SK-N-SH (cell line): ENCODE results near the gene RAC2. TPM values are rescaled to one million over a fixed set of nuclear protein-coding genes. Genes with fewer than 3 reads are reported as not detected.
A peak's percentile ranks its signal among the peaks of the same experiment; 100 is the strongest.
"Not testable (repeated sequence)": the region's sequence is repeated elsewhere in the genome, so short reads cannot be mapped to it uniquely, and the experiment has no call there.

Experiments
- CTCF ChIA-PET: fragments of 300-600, 350-600 bp; formaldehyde crosslinking; extraction: SDS; loops from one replicate; lab custom pipeline; 2021; lab: Yijun Ruan, JAX
- POLR2A ChIA-PET: fragments of 350-600 bp; sonication (Branson Sonifier 250); formaldehyde crosslinking; extraction: SDS; loops from one replicate; lab custom pipeline; 2020; ENCODE audit warnings: antibody characterized with exemption, inconsistent platforms; lab: Yijun Ruan, JAX
- DNase-seq: peaks from one replicate; pipeline ENCODE4 v3.0.0; 2012
- H2AFZ ChIP-seq: fragments of 200-600 bp; sonication (generic); 2 replicates; pipeline ENCODE4 v1.8.1; 2016; ENCODE audit warnings: antibody characterized with exemption, mild to moderate bottlenecking, low read depth
- H3F3A ChIP-seq: fragments of 200-600 bp; sonication (generic); replicated peaks from 2 replicates; pipeline ENCODE3; 2016; ENCODE audit warnings: antibody characterized with exemption, mild to moderate bottlenecking; ENCODE audit not compliant: insufficient read depth
- H3K27ac ChIP-seq, 2 experiments: fragments of 200-500 bp in 1 of 2; fragments of 200-600 bp in 1 of 2; sonication (Bioruptor generic) in 1 of 2; sonication (generic), shearing (Covaris generic) in 1 of 2; 2 replicates each; pipeline versions ENCODE4 v1.5.1 to v1.6.1; 2014 to 2016; ENCODE audit warnings: low read depth in 2 of 2, inconsistent platforms in 1 of 2, low read length in 1 of 2, mild to moderate bottlenecking in 1 of 2, mixed read lengths in 1 of 2
- H3K27me3 ChIP-seq: fragments of 200-600 bp; sonication (generic), shearing (Covaris generic); 2 replicates; pipeline ENCODE4 v1.6.1; 2016; ENCODE audit warnings: mixed run types; ENCODE audit not compliant: insufficient read depth
- H3K36me3 ChIP-seq, 2 experiments: fragments of 200-500 bp in 1 of 2; fragments of 200-600 bp in 1 of 2; sonication (Bioruptor generic) in 1 of 2; sonication (generic) in 1 of 2; replicated peaks in 1 of 2; 2 replicates each; pipeline versions ENCODE3 to v1.5.1; 2014 to 2016; ENCODE audit warnings: low read length in 1 of 2, mild to moderate bottlenecking in 1 of 2; ENCODE audit not compliant: insufficient read depth in 2 of 2, control insufficient read depth in 1 of 2
- H3K4me1 ChIP-seq, 2 experiments: fragments of 200-500 bp in 1 of 2; fragments of 200-600 bp in 1 of 2; sonication (Bioruptor generic) in 1 of 2; sonication (generic), shearing (Covaris generic) in 1 of 2; 2 replicates each; pipeline versions ENCODE4 v1.5.1 to v1.6.1; 2014 to 2016; ENCODE audit warnings: low read depth in 1 of 2, low read length in 1 of 2, mixed run types in 1 of 2; ENCODE audit not compliant: insufficient read depth in 2 of 2, control insufficient read depth in 1 of 2
- H3K4me2 ChIP-seq: fragments of 200-600 bp; sonication (generic), shearing (Covaris generic); 2 replicates; pipeline ENCODE4 v1.6.1; 2017; ENCODE audit warnings: mixed run types
- H3K4me3 ChIP-seq, 2 experiments: fragments of 200-500 bp in 1 of 2; fragments of 200-600 bp in 1 of 2; sonication (Bioruptor generic) in 1 of 2; sonication (generic), shearing (Covaris generic) in 1 of 2; 2 replicates each; pipeline versions ENCODE4 v1.5.1 to v1.8.1; 2014 to 2016; ENCODE audit warnings: low read depth in 2 of 2, inconsistent platforms in 1 of 2, low read length in 1 of 2, mild to moderate bottlenecking in 1 of 2, mixed read lengths in 1 of 2, moderate library complexity in 1 of 2
- H3K79me2 ChIP-seq: fragments of 200-600 bp; sonication (generic); 2 replicates; pipeline ENCODE4 v1.8.1; 2017; ENCODE audit warnings: mild to moderate bottlenecking; ENCODE audit not compliant: insufficient read depth
- H3K9ac ChIP-seq: fragments of 200-600 bp; sonication (generic); 2 replicates; pipeline ENCODE4 v1.6.1; 2017; ENCODE audit warnings: mixed run types
- H3K9me2 ChIP-seq: fragments of 200-600 bp; sonication (generic); 2 replicates; pipeline ENCODE4 v1.6.1; 2017; ENCODE audit warnings: mixed run types
- H3K9me3 ChIP-seq: fragments of 200-600 bp; sonication (generic); 2 replicates; pipeline ENCODE4 v1.6.1; 2017; ENCODE audit warnings: mixed run types, mild to moderate bottlenecking, moderate library complexity
- H4K20me1 ChIP-seq: fragments of 200-600 bp; sonication (generic); 2 replicates; pipeline ENCODE4 v1.6.1; 2017; ENCODE audit warnings: mild to moderate bottlenecking, mixed run types; ENCODE audit not compliant: insufficient read depth
- CHD2 ChIP-seq: fragments of 150-350 bp; IDR thresholded peaks from 2 replicates; pipeline ENCODE4 v1.6.1; 2018; ENCODE audit warnings: low read length; ENCODE audit not compliant: partially characterized antibody
- FOSL2 ChIP-seq: IDR thresholded peaks from 2 replicates; pipeline ENCODE4 v1.4.0; 2012; ENCODE audit warnings: low read depth, mild to moderate bottlenecking, moderate library complexity, borderline replicate concordance
- GATA2 ChIP-seq: sonication (generic); formaldehyde crosslinking; IDR thresholded peaks from 2 replicates; pipeline ENCODE4 v1.5.0; 2020; ENCODE audit warnings: mild to moderate bottlenecking, missing genetic modification reagents
- JUND ChIP-seq: IDR thresholded peaks from 2 replicates; pipeline ENCODE4 v1.4.0; 2012
- NFIC ChIP-seq: IDR thresholded peaks from 2 replicates; pipeline ENCODE4 v1.4.0; 2012; ENCODE audit warnings: borderline replicate concordance
- POLR2AphosphoS5 ChIP-seq: IDR thresholded peaks from 2 replicates; pipeline ENCODE4 v1.6.1; 2012; ENCODE audit warnings: low read depth, low read length
- RAD21 ChIP-seq: IDR thresholded peaks from 2 replicates; pipeline ENCODE4 v1.6.1; 2012; ENCODE audit warnings: mild to moderate bottlenecking, low read length
- RCOR1 ChIP-seq: fragments of 150-350 bp; IDR thresholded peaks from 2 replicates; pipeline ENCODE4 v1.6.1; 2017; ENCODE audit warnings: antibody characterized with exemption, low read length
- RXRA ChIP-seq: IDR thresholded peaks from 2 replicates; pipeline ENCODE4 v1.4.0; 2012; ENCODE audit warnings: low read depth, mild to moderate bottlenecking, borderline replicate concordance
- TAF1 ChIP-seq: IDR thresholded peaks from 2 replicates; pipeline ENCODE4 v1.6.1; 2012; ENCODE audit warnings: low read depth, mild to moderate bottlenecking, low read length, moderate library complexity, borderline replicate concordance
- TCF12 ChIP-seq: IDR thresholded peaks from 2 replicates; pipeline ENCODE4 v1.4.0; 2012
- TEAD4 ChIP-seq: IDR thresholded peaks from 2 replicates; pipeline ENCODE4 v1.4.0; 2012; ENCODE audit warnings: mild to moderate bottlenecking, borderline replicate concordance; ENCODE audit not compliant: insufficient read depth
- WGBS: methylation state at CpG from one replicate; pipeline ENCODE4 v1.1.6; 2017; ENCODE audit warnings: low lambda C conversion rate; 5-methylcytosine and 5-hydroxymethylcytosine counted together
- polyA plus RNA-seq, 3 experiments: library from polyadenylated mRNA; depleted of rRNA; stranded (reverse); fragments of >200 nt; gene quantifications; 2 replicates each; pipeline ENCODE4 v1.2.3, GENCODE V29; 2012
- TF ChIP-seq, protein P1 (sequence below): IDR thresholded peaks from 2 replicates; pipeline ENCODE4 v1.6.1; 2012; ENCODE audit warnings: mild to moderate bottlenecking, low read depth, low read length, moderate library complexity
- TF ChIP-seq, protein P2 (sequence below): IDR thresholded peaks from 2 replicates; pipeline ENCODE4 v1.4.0; 2012; ENCODE audit warnings: low read depth, borderline replicate concordance
- TF ChIP-seq, protein P3 (sequence below): fragments of 150-350 bp; IDR thresholded peaks from 2 replicates; pipeline ENCODE4 v1.6.1; 2017; ENCODE audit warnings: antibody characterized with exemption, low read length, low read depth, borderline replicate concordance
- TF ChIP-seq, protein P4 (sequence below): IDR thresholded peaks from 2 replicates; pipeline ENCODE4 v1.4.0; 2012; ENCODE audit warnings: low read depth

Gene RAC2
- polyA plus RNA-seq, 1 of the 3 experiments (the other 2 are of a cell fraction), result 29.9 TPM

DNA sequence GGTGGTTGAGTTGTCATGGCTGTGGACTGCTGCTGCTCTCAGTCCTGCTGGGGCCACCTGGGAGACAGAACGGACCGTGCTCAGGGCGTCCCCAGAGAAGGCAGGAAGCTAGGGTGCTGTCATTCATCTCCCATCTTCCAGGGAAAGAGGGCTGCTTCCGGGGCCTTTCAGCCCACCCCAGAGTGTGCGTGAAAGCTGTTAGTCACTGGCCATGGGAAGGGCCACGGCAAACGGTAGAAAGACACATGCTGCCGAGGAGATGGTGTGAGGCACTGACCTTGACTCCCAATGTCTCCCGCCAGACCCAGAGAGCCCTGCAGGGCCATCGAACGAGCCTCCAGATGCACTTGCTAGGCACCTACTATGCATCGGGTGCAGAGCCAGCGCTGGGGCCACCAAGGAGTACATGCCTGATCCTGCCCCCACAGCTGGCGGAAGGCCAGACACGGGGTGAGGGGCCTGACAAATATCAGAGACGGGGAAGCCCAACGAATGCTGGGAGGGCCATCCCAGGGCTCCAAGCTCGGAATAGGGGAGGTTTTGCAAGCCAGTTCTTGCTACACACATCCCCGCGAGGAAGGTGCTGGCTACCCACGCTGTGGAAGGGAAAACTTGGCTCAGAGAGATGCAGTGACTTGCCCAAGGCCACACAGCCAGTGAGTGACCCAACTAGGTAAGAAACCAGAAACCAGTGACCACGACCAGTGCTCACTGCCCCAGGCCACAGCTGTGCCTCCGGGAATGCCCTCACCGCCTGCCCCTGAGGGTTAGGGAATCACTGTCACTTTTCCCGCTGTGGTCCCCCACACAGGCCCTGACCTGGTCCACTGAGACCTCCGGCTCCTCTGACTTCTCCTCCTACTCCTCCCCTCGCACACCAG is 10.1 kb downstream of the RAC2 start:
- ChIA-PET POLR2A (no interaction called here), CTCF (interaction anchor here (1.1 to 5.9 kb wide), 2 partner anchors 26 kb away, joined by 4 to 52 read pairs; no protein-coding TSS in a partner anchor)
- Histone ChIP-seq H3K9me2 (no peaks in the 10 kb centered on the region), H3K9me3 (no peaks in the 10 kb centered on the region), H4K20me1 (no peaks in the 10 kb centered on the region), H2AFZ (no peak overlapping the region), H3K79me2 (no peaks in the 10 kb centered on the region), H3K4me1 (peaks cover 9 to 10% of the 10 kb centered on the region in 2 experiments; a peak in 3 of 4 replicates), H3F3A (peaks cover 9% of the 10 kb centered on the region), H3K9ac (no peak overlapping the region), H3K4me3 (no peak overlapping the region), H3K27me3 (no peaks in the 10 kb centered on the region), H3K27ac (no peak overlapping the region), H3K4me2 (no peak overlapping the region), H3K36me3 (no peaks in the 10 kb centered on the region)
- TF ChIP-seq, protein P1, sequence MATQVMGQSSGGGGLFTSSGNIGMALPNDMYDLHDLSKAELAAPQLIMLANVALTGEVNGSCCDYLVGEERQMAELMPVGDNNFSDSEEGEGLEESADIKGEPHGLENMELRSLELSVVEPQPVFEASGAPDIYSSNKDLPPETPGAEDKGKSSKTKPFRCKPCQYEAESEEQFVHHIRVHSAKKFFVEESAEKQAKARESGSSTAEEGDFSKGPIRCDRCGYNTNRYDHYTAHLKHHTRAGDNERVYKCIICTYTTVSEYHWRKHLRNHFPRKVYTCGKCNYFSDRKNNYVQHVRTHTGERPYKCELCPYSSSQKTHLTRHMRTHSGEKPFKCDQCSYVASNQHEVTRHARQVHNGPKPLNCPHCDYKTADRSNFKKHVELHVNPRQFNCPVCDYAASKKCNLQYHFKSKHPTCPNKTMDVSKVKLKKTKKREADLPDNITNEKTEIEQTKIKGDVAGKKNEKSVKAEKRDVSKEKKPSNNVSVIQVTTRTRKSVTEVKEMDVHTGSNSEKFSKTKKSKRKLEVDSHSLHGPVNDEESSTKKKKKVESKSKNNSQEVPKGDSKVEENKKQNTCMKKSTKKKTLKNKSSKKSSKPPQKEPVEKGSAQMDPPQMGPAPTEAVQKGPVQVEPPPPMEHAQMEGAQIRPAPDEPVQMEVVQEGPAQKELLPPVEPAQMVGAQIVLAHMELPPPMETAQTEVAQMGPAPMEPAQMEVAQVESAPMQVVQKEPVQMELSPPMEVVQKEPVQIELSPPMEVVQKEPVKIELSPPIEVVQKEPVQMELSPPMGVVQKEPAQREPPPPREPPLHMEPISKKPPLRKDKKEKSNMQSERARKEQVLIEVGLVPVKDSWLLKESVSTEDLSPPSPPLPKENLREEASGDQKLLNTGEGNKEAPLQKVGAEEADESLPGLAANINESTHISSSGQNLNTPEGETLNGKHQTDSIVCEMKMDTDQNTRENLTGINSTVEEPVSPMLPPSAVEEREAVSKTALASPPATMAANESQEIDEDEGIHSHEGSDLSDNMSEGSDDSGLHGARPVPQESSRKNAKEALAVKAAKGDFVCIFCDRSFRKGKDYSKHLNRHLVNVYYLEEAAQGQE, result no peak
- TF ChIP-seq, protein P2, sequence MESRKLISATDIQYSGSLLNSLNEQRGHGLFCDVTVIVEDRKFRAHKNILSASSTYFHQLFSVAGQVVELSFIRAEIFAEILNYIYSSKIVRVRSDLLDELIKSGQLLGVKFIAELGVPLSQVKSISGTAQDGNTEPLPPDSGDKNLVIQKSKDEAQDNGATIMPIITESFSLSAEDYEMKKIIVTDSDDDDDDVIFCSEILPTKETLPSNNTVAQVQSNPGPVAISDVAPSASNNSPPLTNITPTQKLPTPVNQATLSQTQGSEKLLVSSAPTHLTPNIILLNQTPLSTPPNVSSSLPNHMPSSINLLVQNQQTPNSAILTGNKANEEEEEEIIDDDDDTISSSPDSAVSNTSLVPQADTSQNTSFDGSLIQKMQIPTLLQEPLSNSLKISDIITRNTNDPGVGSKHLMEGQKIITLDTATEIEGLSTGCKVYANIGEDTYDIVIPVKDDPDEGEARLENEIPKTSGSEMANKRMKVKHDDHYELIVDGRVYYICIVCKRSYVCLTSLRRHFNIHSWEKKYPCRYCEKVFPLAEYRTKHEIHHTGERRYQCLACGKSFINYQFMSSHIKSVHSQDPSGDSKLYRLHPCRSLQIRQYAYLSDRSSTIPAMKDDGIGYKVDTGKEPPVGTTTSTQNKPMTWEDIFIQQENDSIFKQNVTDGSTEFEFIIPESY, result no peak
- TF ChIP-seq TEAD4 (no peak), FOSL2 (no peak), TCF12 (no peak), POLR2AphosphoS5 (no peak), NFIC (no peak), GATA2 (CRISPR knock-in tag) (no peak), RXRA (no peak), JUND (no peak), TAF1 (no peak), RCOR1 (no peak), CHD2 (no peak), RAD21 (no peak)
- TF ChIP-seq, protein P3, sequence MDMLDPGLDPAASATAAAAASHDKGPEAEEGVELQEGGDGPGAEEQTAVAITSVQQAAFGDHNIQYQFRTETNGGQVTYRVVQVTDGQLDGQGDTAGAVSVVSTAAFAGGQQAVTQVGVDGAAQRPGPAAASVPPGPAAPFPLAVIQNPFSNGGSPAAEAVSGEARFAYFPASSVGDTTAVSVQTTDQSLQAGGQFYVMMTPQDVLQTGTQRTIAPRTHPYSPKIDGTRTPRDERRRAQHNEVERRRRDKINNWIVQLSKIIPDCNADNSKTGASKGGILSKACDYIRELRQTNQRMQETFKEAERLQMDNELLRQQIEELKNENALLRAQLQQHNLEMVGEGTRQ, result no peak
- TF ChIP-seq, protein P4, sequence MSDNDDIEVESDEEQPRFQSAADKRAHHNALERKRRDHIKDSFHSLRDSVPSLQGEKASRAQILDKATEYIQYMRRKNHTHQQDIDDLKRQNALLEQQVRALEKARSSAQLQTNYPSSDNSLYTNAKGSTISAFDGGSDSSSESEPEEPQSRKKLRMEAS, result no peak
- 67% methylated on average over 14 of the region's 27 CpGs for WGBS
- peak; percentile 24 for DNase-seq

DNA sequence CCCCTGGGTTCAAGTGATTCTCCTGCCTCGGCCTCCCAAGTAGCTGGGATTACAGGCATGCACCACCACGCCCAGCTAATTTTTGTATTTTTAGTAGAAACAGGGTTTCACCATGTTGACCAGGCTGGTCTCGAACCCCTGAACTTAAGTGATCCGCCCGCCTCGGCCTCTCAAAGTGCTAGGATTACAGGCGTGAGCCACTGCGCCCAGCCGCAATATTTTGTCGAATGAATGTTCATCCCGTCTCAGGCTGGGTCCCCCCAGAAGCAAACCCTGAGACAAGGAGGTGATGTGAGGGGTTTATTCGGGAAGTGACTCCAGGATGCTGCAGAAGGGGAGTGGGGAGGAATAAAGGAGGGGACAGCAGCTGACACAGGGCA is 10.7 kb downstream of the RAC2 start:
- H3K9me2 ChIP-seq, POLR2A ChIA-PET: not testable (repeated sequence)
- peaks cover 15 to 17% of the 10 kb centered on the region in 2 experiments; a peak in 3 of 4 replicates for H3K4me1 ChIP-seq

More for the DNA sequence above, 10.7 kb downstream of the RAC2 start:
- not testable (repeated sequence) for H3K9ac ChIP-seq, H3K4me2 ChIP-seq, H3K27me3 ChIP-seq, DNase-seq, H3K4me3 ChIP-seq, H2AFZ ChIP-seq, H3K36me3 ChIP-seq, H3K27ac ChIP-seq, H3K9me3 ChIP-seq, H3K79me2 ChIP-seq, H4K20me1 ChIP-seq
- H3F3A ChIP-seq, result peaks cover 14% of the 10 kb centered on the region
- WGBS, result 90% methylated on average over 12 of the region's 12 CpGs
- CTCF ChIA-PET, result interaction anchor here (5.9 kb wide), 1 partner anchor 27 kb away, joined by 52 read pairs; no protein-coding TSS in a partner anchor
